COLO668 (cell line): ENCODE measurements around the gene HPCAL1.
A peak's percentile ranks its signal among the peaks of the same experiment; 100 is the strongest.

Source experiments
- DNase-seq: peaks from one replicate; lab custom pipeline; 2025; ENCODE audit not compliant: unreplicated experiment; lab: John Stamatoyannopoulos, UW

Gene HPCAL1

GRCh38 chr2:10419553-10420257 is 117.0 kb downstream of the HPCAL1 start:
- no peak for DNase-seq

- DNase-seq, result no peak
These were observed 119.5 kb downstream of the HPCAL1 start for GRCh38 chr2:10422251-10422650.

DNA sequence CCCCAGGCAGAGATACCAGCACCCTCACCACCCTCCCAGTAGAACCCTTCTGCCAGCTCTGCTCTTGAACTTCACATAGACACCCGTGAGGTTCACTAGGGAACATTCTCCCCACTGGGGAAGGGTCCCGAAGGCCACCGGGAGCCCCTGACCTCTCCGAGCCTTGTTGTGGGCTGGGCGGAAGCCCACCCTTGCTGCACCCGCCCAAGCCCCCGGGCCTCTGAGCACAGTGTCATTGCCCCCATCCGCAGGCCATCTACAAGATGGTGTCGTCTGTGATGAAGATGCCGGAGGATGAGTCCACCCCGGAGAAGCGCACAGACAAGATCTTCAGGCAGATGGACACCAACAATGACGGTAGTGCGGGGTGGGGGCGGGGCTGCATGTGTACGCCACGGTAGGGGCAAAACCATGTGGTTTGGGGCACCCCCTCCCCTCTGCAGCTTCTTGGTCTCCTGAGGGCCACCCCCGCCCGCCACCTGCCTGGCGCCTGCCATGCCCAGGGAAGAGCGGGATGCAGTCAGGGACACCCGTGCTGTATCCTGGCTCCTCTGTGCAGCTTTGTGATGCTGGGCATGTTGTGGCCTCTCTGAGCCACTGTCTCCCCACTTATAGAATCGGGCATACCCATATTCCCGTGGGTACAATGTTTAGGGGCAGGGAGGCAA is 120.2 kb downstream of the HPCAL1 start:
- no peak for DNase-seq

- DNase-seq, result no peak
These were observed 120.7 kb downstream of the HPCAL1 start for GRCh38 chr2:10423400-10423774.

GRCh38 chr2:10424051-10424450 is 121.3 kb downstream of the HPCAL1 start:
- no peak for DNase-seq

DNA sequence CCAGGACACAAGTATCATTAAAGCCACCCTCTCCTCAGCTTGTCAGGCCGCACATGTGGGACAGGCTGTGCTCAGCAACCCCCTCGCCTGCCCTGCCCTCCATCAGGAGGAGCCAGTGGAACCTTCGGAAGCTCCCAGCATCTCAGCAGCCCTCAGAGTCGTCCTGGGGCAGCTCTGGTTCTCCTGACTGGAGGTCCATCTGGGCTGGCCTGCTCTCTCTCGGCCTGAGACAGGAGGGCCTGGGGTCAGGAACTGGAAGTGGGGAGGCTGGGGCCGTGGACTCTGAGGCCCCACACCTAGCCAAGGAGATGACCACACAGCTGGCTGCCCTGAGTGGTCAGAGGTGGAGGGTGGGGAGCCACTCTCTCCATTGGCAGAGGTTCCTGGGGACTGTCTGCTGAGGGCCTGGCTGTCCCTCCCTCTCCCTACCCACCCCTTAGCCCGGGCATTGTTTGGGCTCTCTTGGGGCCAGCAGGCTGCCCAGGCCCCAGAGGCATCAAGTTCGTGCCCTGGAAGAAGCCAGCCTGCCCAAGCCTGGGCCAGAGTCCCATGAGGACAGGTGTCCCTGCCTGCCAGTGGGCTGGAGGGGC is 122.3 kb downstream of the HPCAL1 start:
- no peak for DNase-seq

DNA sequence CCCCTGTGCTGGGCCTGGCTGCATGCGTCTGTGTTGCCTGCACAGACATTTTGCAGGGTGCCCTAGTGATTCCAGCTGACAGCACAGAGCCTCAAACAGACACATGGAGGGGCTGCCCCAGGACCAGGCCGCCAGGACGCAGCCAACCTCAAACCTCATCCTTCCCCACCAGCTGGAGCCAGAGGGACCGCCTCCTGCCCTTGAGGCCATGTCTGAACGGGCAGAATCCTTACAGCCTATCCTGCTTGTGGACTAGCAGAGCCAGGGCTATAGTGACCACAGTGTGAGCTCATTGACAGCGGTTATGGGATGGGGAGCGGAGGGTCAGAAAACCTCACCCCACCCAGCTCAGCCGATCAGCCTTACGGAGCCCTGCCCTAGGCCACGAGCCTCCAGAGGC is 123.0 kb downstream of the HPCAL1 start:
- DNase-seq, result no peak

GRCh38 chr2:10426726-10427617 is 124.3 kb downstream of the HPCAL1 start:
- DNase-seq, result no peak

GRCh38 chr2:10427618-10427949 is 124.9 kb downstream of the HPCAL1 start:
- no peak for DNase-seq

DNA sequence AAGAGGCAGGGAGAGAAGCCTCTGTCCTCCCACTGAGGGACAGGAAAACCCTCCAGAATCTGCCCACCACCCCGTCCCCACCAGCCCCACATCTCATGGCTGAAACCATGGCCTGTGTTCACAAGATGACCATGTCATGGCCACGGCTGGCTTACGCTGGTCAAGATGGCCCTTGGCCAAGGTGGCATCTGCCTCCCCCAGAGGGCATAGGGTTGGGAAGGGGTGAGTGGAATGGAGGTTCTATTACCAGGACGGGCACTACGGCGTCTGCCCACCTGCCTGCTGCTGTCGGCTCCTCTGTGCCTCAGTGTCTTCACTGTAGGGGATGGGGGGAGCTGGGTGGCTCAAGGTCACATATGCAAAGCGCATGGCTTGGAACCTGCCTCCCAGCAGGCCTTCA is 125.7 kb downstream of the HPCAL1 start:
- no peak for DNase-seq

- DNase-seq, result no peak
These were observed 126.2 kb downstream of the HPCAL1 start for GRCh38 chr2:10428924-10429323.

DNA sequence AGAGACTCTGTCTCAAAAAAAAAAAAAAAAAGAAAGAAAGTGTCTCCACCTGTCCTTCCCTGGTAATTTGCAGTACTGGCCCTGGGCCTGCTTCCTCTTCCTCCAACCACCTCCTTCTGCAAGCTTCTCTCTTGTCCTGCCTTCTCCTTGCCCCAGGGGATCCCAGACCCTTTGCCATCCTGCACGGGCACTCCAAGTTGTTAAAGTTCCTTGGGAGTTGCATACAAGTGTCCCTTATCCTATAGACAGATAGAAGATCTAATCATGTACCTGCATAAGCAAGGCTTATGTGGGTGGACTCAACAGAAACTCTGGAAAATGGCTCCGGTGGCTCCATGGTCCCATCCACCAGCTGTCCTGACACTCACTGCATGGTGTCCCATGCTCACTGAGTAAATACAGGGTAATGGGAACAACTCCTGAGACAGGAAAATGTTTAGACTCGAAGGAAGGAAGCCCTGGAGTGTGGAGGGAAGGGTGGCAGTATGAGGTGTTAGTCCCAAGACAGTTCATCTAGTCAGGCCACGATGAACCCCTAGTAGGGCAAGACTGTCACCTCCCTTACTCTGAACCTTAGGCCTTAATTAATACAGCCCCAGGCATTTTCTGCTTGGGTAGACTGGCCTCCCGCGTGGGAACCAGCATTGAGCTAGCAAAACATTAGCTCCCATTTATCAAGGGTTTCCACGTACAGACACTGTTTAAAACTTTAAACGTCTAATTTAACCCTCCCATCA is 128.3 kb downstream of the HPCAL1 start:
- no peak for DNase-seq

GRCh38 chr2:10431797-10432196 is 129.1 kb downstream of the HPCAL1 start:
- no peak for DNase-seq

GRCh38 chr2:10432311-10433181 is 129.8 kb downstream of the HPCAL1 start:
- DNase-seq, result peak; percentile 54

GRCh38 chr2:10433264-10433946 is 130.7 kb downstream of the HPCAL1 start:
- DNase-seq, result no peak

- no peak for DNase-seq
These were observed 131.5 kb downstream of the HPCAL1 start for GRCh38 chr2:10433947-10434885.

DNA sequence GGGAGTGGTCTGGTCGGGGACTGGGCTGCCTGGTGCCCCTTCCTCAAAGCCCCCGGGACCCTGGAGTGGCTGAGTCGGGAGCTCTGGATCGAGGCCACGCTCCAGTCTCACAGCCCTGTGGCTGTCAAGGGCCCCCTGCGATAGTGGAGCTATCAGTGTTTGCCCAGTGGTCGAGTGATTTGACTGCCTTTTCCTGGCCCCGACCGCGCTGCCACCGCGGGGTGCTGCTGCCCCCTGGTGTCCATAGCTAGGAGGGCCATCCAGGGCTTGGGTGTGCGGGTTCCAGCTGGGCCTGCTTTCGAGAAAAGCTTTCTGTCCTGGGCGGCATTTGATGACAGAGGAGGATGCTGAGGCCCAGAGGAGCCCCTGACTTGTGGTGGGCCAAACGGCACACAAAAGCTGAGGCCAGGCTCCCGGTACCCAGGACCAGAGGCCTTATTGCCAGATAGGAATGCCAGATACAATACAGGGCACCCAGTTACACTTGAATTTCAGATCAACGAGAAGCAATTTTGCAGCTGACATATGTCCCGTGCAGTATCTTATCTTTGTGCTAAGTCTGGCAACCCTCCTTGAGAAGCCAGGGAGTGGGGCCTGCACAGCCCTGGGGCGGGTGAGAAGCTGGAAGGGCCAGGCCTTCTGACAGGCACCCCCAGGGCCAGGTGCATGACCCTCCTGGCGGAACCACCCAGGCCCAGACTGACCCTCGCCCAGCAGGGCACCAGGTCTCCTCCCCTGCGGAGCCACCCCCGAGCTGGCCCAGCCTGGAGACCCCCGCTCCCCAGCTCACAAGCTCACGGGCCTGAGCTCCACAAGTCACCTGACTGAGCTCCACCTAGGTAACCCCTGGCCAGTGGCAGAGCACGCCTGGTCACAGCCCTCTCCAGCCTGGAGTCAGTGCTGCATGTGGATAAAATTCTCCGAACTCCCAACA is 132.4 kb downstream of the HPCAL1 start:
- peak; percentile 78 for DNase-seq
